Activated CD8-positive, alpha-beta memory T cell treated with anti-CD3 and anti-CD28 coated beads, Interleukin-2, amount 50 U/mL, for 1 hour (primary cell): ENCODE results near the gene SORD.
"Not testable (repeated sequence)": the region's sequence is repeated elsewhere in the genome, so short reads cannot be mapped to it uniquely, and the experiment has no call there.

Source experiments
- DNase-seq: peaks from one replicate; pipeline ENCODE4 v3.0.0-alpha.2; 2020; ENCODE audit errors: extremely low read depth

The SORD gene

DNA sequence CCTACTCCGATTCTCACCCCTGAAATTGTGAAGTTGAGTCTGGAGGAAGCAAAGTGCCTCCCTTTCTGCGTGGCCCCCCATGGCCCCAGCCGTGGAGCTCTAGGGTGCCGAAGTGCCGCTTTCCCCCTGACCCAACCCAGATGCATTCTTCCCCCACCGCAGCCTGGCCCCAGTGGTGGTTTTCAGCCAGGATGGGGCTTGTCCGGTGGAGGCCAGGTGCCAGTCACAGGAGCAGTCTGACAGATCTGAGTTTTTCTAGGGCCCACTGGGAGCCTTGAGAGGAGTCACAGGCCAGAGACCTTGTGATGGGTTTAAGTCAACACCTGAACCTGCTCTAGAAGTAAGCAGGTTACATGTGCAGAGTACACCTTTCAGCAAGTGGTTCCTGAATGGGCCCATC is 39.3 kb downstream of the SORD start:
- DNase-seq = not testable (repeated sequence)

DNA sequence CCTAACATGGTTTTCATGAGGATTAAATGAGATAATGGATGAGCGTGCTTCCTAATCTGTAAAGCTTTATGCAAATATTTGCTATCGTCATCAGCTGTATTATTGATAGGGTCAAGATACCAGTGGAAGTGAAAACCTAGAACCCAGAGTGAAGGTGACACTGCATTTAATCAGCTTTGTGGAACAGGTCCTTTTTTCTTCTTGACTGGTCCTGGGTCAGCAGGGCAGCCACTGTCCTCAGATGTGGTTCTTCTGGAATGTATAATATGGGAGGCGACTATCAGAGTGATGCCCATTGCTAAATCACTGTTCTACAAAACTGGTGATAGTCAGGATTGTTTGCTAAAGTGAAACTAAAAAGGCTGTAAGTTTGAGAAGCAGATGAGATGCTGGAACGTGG is 41.4 kb downstream of the SORD start:
- no peak for DNase-seq

DNA sequence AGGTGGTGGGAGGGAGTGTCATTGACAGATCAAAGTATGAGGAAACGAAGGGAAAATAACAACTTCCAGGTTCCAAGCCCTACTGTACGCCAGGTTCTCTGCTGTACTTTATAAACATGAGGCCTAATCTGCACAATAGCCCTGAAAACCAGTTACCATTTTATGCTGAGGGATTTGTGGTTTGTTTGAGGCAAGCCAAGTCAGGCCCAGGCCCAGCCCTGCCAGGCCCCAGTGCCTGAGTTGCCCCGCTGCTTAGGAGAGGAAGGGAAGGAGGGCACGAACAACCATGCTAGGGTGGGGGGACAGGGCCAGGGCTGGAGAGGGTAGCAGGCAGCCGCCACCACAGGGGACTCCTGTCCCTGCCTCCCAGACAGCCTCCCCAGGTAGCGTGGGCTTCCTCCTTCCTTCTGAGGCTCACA is 47.0 kb downstream of the SORD start:
- not testable (repeated sequence) for DNase-seq

DNA sequence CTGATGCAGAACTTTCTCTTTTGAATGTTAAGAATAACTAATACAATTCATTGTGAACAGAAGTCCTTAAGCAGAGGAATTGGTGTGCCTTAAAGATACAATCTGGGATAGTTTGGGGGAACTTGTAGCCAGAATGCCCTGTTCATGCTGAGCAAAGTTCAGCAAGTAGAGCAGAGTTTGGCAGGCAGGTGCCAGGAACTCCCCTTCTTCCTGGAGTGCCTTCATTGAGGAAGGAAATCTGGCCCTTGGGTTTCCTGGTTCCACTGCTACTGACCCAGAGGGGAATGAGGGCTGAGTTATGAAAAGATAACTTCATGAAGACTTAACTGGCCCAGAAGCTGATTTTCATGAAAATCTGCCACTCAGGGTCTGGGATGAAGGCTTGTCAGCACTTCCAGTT is 50.6 kb downstream of the SORD start:
- not testable (repeated sequence) for DNase-seq

DNA sequence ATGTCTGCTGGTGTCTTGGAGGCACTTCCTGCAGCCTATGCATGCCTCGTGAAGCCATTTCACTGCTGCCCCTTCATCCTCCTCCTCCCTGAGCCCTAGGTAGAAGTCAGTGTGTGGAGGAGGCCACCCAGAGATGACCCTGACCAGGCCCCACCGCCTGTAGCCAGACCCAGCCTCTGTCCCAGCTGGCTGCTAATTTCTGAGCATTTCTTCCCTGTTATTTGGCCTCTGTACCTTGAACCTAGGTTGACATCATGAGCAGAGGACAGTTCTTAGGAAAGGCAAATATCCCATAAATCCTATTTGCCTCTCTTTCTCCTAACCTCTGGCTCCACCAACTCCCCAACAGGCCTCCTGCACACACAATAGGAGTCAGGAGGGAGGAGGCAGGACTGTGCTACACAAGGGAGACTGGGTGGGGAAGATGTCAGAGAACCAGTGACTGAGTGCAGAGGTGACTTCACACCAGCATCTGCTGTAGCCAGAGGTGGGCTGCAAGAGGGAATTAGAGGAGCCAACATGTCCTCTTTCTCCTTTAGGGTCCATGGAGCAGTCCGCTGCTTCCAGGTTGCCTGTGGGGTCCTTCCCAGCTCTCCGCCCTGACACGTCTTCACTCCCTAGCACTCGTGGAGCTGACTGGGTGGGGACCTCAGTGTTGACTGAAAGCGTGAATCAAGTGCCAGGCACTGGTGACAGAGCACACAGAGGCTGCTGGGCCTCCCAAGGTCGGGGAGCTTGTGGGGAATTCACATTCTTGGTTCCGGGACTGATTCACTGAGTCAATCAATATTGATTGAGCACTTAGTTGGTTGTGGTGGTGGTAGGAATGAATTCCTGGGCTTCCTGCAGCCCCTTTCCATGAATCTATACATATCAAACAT is 52.7 kb downstream of the SORD start:
- not testable (repeated sequence) for DNase-seq

DNA sequence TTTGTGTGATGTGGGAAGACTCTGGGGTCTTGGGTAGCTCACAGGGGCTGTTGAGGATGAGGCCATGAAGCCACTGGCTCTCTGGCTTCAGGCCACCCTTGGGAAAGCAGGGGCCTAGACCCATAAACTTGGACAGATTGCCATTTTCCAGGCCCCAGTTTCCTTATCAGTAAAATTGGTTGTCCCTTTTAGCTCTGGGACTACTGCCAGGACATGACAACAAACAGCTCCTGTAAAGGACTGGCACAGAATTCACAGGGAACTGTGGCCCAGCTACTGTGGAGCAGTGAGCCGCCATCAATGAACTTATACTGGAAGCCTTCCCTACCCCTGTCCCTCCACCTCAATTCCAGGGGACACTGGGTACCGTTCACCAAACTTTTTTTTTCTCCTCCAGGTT is 54.4 kb downstream of the SORD start:
- DNase-seq = not testable (repeated sequence)

DNA sequence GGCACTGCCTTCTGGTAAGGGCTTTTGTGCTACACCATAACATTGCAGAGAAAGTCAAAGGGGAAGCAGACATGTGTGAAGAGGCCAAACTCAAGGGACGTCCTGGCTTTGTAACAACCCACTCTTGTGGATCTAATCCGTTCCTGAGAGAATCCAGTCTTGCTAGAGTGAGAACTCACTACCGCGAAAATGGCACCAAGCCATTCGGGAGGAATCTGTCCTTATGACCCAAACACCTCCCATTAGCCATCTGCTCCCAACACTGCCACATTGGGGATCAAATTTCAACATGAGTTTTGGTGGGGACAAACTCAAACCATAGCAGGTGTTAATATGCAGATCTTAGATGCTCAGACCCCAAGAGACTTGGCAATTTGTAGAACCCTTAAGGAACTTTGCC is 56.2 kb downstream of the SORD start:
- not testable (repeated sequence) for DNase-seq

DNA sequence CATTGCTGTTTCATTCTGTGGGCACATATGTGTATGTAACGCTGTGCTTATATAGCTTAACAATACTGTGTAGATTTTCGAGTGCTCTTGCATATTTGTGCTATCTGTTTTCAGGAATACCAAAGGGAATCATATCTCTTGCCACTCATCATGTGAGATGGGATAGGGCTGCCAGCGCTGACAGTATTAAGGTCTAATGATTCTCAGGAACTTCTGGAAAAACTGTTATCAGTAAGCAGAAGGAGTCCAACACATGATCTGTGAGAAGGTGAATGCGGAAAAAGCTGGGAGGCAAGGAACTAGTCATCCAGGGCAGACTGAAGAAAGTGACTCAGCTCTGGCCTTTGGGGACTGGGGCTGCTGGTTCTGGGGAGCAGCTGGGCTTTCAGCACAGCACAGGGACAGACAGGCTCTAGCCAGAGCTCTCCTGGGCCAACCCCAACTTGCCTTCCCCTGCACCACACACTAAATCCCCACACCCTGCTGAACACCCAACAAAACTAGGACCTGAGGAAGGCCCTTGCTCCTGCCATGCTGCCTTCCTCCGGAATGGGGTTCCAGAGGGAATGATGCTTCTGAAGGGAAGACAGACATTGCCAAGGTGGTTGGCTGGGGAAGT is 56.7 kb downstream of the SORD start:
- not testable (repeated sequence) for DNase-seq

DNA sequence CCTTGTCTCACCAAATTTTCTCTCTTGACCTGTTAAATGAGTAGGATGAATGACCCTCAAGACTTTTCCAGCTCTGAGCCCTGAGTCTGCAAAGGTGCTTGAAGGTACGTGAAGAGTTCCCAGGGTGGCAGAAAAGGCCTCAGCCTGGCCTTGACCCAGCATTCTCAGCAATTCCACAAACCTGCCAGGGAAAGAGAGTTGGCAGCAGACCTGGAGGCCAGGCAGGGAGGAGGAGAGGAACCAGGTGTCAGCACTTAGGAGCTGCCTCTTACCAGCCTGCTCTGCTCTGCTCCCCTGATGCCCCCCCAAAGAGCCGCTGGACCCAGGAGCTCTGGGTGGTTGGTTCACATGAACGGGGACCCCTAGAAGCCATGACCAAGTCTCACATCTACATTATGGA is 57.6 kb downstream of the SORD start:
- not testable (repeated sequence) for DNase-seq

DNA sequence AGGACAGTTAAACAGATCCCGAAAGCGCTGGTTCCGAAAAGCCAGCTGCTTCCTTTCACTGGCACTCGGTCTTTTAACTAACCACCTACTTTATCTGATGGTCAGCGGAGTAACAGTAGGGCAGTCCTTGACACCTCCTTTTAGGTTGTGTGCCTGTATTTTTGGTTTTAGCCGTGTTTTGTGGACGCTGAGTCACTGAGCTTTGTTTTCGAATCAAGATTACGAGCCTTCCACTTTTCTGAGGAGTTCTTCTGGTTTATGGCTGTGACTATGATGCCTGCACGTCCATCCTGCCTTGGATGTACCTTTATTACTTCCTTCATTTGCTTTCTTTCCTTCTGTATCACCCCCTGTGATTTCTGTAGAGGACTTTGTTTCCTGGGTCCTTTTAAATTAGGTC is 59.4 kb downstream of the SORD start:
- DNase-seq = not testable (repeated sequence)

DNA sequence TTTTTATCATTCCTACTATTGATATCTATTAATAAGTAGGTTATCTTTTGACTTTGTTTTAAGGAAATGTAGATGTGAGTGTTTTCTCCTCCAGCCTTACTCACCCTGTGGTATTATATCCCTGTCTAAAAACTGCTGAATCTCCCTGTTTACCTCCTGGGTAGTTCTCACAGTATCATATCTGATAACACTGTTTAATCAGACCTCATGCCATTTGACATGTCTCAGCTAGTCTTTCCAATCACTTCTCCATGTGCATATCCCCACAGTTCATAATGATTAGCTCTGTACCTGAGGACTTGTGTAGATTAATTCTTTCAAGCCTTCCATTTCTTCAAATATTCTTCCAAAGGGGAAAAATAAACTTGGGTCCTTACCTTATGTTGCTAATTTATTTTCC is 60.2 kb downstream of the SORD start:
- no peak for DNase-seq

DNA sequence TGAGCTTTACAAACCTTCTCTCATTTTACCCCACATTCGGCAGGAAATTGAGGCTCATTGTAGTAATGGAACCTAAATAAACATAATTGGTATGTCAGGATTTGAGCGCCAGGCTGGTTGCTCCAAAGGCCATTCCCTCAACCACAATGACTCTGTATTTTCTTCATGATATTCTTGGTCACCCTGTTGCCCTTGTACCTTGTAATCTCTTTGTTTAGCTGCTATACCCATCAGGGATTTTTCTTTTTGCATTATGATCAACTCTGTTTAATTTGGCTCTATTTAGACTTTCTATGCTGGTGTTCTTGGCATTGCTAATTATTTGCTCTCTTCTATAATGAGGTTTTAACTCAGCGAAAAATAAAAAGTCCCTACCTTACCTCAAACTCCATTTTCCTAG is 61.2 kb downstream of the SORD start:
- DNase-seq = no peak

DNA sequence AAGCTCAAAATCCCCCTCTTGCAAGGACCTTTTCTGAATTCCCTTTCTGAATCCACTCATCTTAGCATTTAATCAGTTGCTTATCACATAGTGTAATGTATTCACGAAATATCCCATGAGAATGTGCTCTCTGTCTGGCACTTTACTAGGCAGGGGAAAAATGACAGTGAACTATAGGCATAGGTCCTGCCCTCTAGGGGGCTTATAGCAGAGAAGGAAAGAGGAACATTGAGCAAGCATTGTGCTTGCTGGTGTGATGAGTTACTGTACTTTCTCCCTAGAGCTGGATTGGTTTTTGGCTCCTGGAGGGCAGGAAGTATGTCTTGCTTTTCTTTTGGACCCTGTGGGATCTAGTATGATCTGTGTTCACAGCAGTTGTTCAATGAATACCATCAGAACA is 64.5 kb downstream of the SORD start:
- DNase-seq = no peak

DNA sequence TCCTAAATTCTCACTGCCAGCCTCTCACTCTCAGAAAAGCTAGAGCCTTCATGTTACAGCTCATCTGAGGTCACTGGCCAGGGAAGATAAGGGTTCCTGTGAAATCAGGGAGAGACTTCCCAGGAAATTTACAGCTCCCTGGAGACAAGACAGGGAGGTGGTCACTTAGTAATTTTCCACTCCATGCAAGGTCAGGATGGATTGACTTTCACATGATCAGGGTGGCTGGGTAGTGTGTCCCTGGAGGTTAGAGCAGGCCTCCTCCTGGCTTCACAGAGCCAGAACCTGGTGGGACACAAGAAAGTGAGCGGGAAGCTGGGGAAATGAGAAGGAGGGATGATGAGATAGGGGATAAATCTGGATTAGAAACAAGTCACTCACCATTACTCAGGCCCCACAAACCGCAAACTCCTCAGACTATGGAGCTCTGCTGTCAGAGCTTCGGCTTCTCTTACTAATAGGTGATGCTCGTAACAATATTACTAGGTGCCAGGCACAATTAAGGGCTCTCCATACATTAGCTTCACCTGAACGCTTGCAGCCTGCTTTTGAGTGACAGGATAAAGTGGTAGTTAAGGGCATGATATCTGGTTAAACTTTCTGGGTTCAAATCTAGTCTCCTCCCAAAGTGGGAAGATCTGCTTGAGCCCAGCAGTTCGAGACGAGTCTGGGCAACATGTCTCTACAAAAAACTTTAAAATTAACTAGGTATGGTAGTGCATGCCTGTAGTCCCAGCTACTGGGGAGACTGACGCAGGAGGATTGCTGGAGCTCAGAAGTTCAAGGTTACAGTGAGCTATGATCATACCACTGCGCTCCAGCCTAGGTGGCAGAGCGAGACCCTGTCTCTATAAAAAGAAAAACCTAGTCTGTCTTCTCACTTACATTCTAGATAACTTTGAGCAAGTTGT is 66.1 kb downstream of the SORD start:
- DNase-seq = no peak

DNA sequence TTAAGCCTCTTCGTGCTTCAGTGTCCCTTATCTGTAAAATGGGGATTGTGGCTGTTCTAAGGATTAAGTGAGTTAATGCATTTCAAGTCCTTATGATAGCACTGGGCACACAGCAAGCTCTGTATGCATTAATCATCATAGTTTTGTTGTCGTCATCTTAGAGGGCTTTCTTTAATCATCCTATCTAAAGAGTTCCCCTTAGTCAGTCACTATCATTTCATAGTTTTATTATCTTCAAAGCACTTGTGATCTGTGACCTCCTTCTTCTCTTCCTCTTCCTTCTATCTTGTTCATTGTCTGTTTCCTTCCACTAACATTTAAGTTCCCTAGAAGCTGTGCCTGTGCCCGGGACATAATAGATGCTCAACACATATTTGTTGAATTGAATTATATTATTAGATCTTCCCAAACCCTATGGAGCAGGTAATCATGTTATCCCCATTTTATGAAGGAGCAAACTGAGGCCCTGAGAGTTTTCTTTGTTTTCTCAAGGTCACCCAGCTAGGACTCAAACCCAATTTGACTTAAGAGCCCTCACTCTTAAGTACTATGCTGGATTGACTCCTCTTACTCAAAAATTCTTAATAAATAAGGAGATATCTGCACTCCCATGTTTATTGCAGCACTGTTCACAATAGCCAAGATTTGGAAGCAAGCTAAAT is 66.8 kb downstream of the SORD start:
- DNase-seq = no peak

DNA sequence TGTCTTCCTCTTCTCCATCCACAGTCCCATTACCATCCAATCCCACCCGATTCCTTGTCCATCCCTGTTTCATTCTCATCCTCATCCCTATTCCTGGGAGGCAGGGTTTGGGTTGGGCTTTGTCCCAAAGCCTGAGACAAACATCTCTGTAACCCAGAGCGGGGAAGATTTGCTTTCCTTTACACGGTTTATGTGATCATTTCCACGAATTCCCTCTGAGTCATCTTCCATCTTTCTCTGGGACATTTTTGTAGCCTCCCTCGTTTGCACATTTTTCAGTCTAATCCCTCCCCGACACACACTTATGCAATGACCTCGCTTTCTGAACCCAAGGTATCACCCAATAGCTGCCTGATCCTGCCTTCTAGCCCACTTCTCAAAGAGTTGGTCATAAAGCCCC is 68.2 kb downstream of the SORD start:
- no peak for DNase-seq

DNA sequence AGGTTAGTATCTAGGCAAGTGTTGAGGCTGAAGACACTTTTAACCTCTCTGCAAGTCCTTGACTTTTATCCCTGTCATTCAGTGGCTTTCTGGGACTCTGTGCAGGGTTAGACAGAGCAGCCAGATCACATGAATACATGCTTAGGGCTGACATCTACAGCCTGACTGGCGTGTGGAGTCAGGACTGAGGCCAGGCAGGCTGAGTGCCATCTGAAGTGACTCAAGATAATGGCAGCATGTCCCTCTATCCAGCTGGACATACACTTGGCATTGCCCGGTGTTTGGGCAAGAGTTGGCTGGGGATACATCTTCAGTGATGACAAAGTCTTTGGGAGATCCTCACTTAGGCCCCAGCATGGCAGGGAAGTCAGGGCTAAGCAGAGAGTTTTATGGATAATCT is 68.6 kb downstream of the SORD start:
- no peak for DNase-seq

DNA sequence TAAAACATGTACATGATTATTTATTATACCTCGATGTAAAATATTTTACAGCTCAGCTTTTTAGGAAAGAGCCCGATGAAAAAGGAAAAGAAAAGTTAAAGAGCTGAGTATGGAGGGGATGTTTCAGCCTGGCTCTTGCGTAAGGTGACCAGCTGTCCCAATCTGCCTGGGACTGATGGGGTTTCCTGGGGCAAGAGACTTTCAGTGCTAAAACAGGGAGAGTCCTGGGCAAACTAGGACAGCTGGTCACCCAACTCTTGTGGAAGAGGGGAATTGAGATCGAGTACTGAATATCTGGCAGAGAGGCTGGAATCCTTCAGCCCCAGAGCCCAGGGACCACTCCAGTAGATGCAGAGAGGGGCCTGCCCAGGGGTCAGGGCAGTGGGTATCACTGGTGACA is 70.0 kb downstream of the SORD start:
- no peak for DNase-seq

DNA sequence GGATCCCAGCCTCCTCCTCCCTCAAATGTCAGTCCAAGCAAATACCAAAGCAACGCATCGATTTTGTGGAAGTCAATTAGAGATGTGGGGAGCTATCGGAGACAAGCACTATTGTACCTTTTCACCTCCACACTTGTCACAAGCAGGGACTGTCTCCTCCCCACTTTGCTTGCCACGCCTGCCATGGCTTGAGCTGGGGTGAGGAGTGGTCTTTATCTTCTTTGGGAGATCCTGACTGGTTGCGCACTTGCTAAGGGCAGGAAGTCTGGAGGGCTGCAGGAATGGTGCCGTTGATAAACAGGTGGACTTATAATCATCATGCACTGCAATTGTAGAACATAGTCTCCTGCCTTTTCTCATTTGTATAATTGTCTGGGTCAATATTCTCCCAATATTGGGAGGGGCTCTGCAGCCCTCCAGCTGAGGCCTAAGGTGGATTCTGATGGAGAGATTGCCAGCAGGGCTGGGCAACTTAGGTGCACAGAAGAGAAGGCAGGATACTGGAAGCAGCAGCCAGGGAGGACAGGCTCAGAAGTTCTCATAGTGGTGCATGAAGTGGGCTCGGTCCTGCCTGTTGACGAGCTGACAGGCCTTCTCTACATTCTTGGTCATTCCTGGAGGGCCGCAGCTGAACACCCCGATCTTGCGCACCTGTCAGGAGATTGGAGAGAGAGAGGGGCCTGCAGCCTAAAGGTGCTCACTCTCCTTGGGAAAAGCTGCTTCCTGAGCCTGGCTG is 70.8 kb downstream of the SORD start:
- no peak for DNase-seq

DNA sequence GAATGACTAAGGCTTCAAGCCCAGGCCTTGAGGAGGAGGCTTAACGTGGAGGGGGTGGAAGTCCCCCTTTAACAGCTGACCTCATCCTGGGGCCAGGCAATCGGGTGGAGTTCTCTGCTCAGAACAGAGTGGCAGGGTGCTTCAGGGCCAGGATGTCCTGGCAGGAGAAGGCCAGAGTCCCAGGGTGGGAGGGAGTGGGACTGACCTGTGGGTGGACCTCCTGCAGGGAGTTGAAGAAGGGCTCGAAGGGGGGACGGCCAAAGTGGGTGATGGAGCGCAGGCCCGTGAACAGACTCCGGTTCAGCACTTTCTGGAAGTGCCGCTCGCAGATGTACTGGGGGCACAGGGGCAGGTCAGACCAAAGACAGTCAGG is 71.3 kb downstream of the SORD start:
- DNase-seq = no peak

DNA sequence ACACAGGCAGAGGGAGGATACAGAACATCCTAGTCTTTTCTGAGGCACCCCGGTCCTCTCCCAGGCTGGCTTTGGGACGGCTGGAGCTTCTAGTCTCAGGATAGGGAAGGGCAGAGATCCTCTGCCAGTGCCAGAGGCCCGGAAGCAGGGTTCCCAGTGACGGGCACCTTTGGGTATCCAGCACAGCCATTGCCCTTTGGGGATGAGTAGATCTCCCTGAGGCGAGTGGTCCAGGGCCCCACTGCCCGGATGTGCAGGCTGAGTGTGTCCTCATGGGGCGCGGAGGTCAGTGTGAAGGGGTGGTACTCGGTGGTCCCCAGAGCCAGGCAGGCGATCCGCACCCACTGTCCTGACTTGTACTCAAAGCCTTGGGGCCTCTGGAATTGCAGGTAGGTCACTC is 72.7 kb downstream of the SORD start:
- DNase-seq = no peak
